HG02973 (cell line): ENCODE measurements around the gene MEX3C.

ENCODE experiments used
- ATAC-seq: cut with Tn5 transposase; IDR thresholded peaks from one replicate; pipeline ENCODE4 v1.9.1; 2021; ENCODE audit warnings: moderate library complexity; ENCODE audit not compliant: unreplicated experiment

The MEX3C gene

GRCh38 chr18:51192026-51192425 is 5.5 kb downstream of the MEX3C start:
- ATAC-seq: no peak

DNA sequence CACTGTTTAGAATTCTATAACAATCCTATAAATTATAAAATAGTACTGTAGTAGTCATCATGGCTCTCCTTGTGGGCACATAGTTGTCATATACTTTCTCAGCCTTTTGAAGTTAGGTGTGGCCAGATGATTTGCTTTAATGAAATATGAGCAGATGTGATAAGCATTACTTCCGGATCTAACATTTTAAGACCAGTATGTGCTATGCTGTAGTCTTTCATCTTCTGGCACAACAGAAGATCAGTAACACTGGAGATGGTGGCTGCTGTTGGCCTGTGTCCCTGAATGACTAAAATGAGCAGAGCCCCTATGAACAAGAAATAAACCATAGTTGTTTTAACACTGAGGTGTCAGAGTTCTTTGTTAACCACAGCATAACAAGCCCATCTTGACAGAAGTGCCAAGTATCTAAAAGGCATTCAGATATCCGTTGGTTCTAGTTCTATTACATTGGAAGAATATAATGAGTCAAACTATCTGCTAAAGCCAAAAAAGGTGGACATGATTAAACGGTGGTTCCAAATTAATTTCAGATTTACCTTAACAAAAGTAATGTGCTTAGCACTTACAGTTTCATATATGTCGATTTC is 6.3 kb downstream of the MEX3C start:
- ATAC-seq: no peak

DNA sequence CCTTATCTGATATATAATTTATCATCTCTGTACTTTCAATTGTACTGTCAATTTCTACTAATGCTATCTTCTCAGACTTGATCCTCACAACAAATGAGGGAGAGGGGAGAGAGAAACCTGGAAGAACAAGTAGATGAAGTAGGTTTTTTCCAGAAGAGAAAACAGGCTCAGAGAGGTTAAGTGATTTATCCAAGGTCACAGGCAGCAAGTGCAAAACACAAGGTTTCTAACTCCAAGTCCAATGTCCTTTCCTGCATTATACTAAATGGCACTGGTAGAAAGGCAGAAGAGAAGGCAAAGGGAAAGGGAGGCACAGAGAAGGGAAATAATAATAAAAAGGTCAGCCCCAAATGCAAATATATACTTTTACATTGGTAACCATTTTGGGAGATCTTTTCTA is 7.5 kb downstream of the MEX3C start:
- no peak for ATAC-seq

- peak; percentile 57 for ATAC-seq
Measured at GRCh38 chr18:51188024-51188701, 9.3 kb downstream of the MEX3C start.

DNA sequence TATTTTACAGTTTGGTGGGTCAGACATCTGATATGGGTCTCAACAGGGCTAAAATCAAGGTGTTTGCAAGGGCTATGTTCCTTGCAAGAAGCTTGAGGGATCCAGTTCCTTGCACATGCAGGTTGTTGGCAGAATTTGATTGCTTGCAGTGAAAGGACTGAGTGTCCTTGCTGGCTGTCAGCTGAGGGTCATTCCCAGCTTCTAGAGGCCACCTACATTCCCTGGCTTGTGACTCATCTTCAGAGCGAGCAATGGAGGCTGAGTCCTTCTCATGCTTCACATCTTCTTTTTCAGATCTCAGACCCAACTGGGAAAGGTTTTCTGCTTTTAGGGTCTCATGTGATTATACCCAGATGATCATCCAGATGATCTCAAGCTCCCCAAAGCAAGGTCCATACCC is 12.4 kb downstream of the MEX3C start:
- ATAC-seq: no peak

GRCh38 chr18:51184091-51184457 is 13.4 kb downstream of the MEX3C start:
- no peak for ATAC-seq

DNA sequence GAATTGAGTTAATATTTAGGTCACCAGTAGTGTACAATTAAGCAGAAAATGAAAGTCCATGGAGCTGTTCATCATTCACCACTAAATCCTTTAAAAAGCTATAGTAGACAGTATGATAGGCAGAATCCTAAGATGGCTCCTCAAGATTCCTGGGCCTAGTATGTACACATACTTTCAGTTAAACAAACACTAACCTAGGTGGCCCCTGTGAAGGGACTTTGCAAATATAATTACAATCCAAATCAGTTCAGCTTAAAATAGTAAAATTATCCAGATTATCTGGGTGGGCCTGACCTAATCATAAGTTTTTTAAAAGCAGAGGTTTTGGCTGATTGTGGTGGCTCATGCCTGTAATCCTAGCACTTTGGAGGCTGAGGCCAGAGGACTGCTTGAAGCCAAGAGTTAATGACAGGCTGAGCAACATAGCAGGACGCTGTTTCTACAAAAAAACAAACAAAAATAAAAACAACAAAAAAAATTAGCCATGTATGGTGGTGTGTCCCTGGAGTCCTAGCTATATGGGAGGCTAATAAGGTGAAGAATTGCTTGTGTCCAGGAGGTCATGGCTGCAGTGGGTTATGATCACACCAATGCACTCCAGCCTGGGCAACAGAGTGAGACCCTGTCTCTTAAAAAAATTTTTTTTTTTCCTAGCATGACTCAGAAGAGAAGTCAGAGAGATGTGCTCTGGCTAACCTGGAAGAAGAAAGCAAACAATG is 13.9 kb downstream of the MEX3C start:
- no peak for ATAC-seq

DNA sequence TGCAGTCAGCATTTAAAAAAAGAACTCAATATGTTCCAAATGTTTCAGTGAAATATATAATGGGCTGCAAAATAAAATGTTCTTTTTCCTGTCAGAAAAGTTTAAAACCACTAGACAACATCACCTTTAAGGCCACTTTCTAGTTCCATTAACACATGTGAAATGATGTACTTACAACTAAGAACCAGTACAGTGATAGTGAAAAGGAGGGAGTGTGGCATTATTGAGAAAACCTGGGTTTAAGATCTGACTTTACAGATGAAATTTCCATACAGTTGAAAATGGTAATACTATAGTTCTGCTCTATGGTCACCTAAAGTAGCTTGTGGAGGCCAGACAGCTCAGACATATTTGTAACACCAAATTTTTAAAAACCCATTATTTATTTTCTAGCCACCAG is 14.7 kb downstream of the MEX3C start:
- no peak for ATAC-seq

- ATAC-seq: no peak
Measured at GRCh38 chr18:51171625-51172259, 25.7 kb downstream of the MEX3C start.

DNA sequence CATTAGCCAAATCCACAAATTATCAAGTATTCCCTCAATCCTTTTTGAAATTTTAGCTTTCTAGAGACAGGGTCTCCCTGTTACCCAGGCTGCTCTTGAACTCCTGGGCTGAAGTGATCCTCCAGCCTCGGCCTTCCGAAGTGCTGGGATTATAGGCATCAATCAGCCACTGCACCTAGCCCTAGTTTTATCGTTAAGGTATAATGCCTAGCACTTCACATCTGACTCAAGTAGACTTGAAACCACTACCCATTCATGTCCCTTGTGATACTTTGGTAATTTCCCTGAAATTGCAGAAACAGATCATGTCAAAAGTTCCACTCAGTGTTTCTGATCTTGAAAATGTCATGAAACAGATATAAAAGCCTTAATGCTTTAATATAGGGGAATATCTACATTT is 26.3 kb downstream of the MEX3C start:
- ATAC-seq: peak; percentile 57

GRCh38 chr18:51170664-51171063 is 26.8 kb downstream of the MEX3C start:
- no peak for ATAC-seq

GRCh38 chr18:51169731-51170130 is 27.8 kb downstream of the MEX3C start:
- ATAC-seq: no peak

GRCh38 chr18:51168960-51169662 is 28.4 kb downstream of the MEX3C start:
- no peak for ATAC-seq

DNA sequence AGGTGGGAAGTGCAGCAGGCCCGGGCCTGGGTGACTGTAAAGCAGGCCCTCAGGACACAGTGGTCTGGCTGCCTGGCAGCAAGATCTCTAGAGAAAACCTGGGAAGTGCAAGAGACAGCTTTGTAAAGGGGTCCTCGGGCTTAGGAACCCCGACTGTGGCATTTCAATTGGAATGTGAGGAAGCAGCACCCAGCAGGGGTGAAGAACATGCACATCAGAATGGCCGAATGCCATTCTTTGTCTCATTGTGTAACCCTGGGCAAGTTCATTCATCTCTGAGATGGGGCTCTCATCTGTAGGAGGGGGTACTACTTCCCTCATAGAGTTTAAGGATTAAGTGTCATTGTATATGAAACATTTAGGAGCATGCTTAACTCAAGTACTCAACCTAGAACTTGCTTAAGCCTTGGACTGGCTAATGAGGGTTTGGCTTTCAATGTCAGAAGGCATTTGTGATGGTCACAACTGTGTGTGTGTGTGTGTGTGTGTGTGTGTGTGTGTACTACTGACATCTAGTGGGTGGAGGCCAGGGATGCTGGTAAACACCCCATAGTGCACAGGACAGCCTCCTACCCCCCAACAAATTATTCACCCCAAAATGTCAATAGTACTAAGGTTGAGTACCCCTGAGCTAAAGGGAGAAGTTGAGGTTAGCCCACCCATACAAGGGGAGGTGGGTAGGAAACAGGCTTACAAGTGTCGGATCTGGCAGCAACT is 29.3 kb downstream of the MEX3C start:
- no peak for ATAC-seq

- no peak for ATAC-seq
Measured at GRCh38 chr18:51165296-51165695, 32.2 kb downstream of the MEX3C start.

GRCh38 chr18:51164761-51165281 is 32.7 kb downstream of the MEX3C start:
- no peak for ATAC-seq

- no peak for ATAC-seq
Measured at GRCh38 chr18:51164342-51164741, 33.1 kb downstream of the MEX3C start.

GRCh38 chr18:51163543-51163942 is 33.9 kb downstream of the MEX3C start:
- ATAC-seq: no peak

GRCh38 chr18:51162617-51163016 is 34.9 kb downstream of the MEX3C start:
- no peak for ATAC-seq

DNA sequence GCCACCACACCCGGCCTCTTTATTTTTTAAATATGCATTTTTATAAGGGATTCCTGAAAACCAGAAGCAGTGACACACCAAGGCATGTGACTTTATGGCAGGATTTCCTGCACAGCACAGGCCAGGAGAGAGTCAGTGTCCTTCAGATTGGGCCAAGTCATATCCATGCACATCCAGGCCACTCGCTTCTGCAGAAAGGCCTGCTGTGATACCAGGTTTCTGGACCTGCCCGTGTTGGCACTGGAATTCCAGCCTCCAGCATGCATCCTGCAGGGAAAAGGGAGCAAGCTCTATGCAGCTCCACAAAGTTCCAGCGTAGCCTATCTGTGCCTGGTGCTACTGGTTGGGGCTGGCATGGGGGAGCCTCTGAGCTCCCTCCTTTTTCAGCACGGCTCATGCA is 36.8 kb downstream of the MEX3C start:
- ATAC-seq: no peak
